Ishikawa (cell line): ENCODE results near the gene GPR27.

Source experiments
- EP300 ChIP-seq: IDR thresholded peaks from 2 replicates; pipeline ENCODE4 v1.6.1; 2012; ENCODE audit warnings: borderline replicate concordance
- FOXM1 ChIP-seq: IDR thresholded peaks from 2 replicates; pipeline ENCODE4 v1.6.1; 2012; ENCODE audit warnings: low read depth, borderline replicate concordance
- MAX ChIP-seq: IDR thresholded peaks from 2 replicates; pipeline ENCODE4 v1.6.1; 2012
- TAF1 ChIP-seq: IDR thresholded peaks from 2 replicates; pipeline ENCODE4 v1.6.1; 2012; ENCODE audit warnings: low read depth, mild to moderate bottlenecking
- TCF12 ChIP-seq: IDR thresholded peaks from 2 replicates; pipeline ENCODE4 v1.6.1; 2012; ENCODE audit warnings: low read depth
- YY1 ChIP-seq: IDR thresholded peaks from 2 replicates; pipeline ENCODE4 v1.6.1; 2012; ENCODE audit warnings: low read depth
- TF ChIP-seq, protein P1 (sequence below): IDR thresholded peaks from 2 replicates; pipeline ENCODE4 v1.6.1; 2012

DNA sequence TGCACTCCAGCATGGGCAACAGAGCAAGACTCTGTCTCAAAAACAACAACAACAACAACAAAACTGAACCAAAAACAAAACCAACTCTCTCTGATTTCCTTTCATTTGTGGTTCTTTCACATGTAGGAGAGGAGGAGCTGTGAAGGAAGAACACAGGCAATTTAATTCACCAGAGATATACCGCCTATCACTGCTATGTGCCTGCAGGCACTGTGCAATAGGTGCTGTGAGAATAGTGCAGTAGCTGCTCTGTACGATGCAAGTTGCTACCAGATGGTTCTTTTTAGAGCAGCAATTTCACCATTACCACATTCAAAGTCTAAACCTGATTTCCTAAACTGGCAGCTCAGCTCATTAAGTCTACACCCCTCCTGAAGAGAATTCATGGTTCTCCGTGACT is 42.6 kb downstream of the GPR27 start:
- TF ChIP-seq TCF12 = no peak
- TF ChIP-seq YY1 = no peak
- TF ChIP-seq TAF1 = no peak
- TF ChIP-seq, protein P1, sequence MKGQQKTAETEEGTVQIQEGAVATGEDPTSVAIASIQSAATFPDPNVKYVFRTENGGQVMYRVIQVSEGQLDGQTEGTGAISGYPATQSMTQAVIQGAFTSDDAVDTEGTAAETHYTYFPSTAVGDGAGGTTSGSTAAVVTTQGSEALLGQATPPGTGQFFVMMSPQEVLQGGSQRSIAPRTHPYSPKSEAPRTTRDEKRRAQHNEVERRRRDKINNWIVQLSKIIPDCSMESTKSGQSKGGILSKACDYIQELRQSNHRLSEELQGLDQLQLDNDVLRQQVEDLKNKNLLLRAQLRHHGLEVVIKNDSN = no peak
- no peak for TF ChIP-seq MAX
- TF ChIP-seq EP300 = no peak
- TF ChIP-seq FOXM1 = no peak
